NCI-H187 (cell line): ENCODE measurements around the gene PLK1.
"Not testable (repeated sequence)": the region's sequence is repeated elsewhere in the genome, so short reads cannot be mapped to it uniquely, and the experiment has no call there.

Experiments
- DNase-seq, 2 experiments: peaks; one replicate each; lab custom pipeline; 2025; lab: John Stamatoyannopoulos, UW

The PLK1 gene

GRCh38 chr16:23678430-23679273 lies at the start of gene PLK1:
Gene PLK1, plus strand, starts transcription at chr16:23678889. Its CDS starts 44 bp downstream, at chr16:23678933.
- DNase-seq, result peak; percentile 35 to 67

GRCh38 chr16:23629516-23629915 lies 49.2 kb upstream of the PLK1 start:
- DNase-seq, result no peak

- DNase-seq, result not testable (repeated sequence)
Observed at GRCh38 chr16:23631874-23632273, 46.8 kb upstream of the PLK1 start.

- DNase-seq, result no peak
Observed at GRCh38 chr16:23634461-23635036, 44.1 kb upstream of the PLK1 start.

- DNase-seq, result no peak
Observed at GRCh38 chr16:23635958-23636357, 42.7 kb upstream of the PLK1 start.

- DNase-seq, result no peak
Observed at GRCh38 chr16:23640615-23640930, 38.1 kb upstream of the PLK1 start.

DNA sequence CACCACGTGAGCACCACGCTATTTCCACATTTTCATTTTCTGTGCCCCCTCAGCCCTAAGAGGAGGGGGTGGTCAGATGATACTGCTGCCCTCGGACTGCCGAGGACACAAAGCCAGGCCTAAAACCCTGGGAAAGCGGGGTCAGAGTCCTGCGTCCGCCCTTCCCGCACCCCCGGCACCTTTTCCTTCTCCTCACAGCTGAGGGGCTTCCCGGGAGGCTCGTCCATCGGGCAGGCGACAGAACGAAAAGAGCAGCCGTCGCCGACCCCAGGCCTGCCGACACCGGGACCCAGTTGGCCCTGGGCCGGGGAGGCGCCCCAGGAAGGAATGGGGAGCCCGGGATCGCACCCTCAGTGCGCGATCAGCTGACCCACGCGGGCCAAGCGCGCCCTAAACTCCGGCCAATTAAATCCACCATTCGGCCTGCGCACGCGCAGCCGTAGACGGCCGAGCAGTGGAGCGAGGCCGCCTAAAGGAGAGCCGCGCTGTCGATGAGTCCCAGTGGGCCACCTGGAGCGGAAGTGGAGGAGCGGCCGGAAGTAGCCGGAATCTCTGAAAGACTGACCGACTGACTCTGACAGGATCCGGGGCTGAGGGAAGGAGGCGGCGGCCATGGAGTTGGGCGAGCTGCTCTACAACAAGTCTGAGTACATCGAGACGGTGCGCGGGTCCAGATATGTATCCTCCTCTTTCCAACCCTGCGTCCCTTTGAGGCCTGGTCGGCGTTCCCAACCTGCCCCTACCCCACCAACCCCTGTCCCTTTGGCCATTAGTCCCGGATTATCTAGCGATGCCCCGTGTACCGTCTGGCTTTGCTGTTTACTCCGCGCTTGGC lies 37.5 kb upstream of the PLK1 start, which contains the start of the genes DCTN5 and PALB2:
Gene DCTN5, plus strand, starts transcription at position 536 of the 835 bp plus-strand sequence. Its CDS starts 77 bp downstream, at position 613.
Gene PALB2, minus strand, starts transcription at position 380 of the 835 bp plus-strand sequence. Its CDS starts 153 bp downstream, at position 227.
- DNase-seq, result peak; percentile 65 to 81

- DNase-seq, result no peak
Observed at GRCh38 chr16:23642246-23642774, 36.4 kb upstream of the PLK1 start.

- DNase-seq, result no peak
Observed at GRCh38 chr16:23650674-23651416, 27.8 kb upstream of the PLK1 start.

DNA sequence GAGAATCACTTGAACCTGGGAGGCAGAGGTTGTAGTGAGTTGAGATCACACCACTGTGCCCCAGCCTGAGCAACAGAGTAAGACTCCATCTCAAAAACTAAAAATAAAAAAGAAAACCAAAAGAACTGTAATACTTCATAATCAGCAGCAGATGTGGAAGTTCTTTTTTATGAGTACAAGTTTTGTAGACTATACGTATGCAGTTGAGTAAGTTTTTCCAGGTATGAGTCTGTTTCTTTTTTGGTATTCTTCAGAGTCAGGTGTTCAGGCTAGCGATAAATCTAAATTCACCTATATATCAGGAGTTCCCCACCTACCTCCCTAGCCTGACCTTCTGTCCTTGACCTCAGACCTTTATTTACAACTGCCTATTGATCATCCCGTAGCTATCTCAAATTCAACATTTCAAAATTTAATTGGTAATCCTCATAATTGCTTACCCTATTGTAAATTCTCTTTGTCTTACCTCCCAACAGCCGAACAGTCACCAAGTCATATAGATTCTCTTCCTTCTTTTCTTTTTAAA lies 26.7 kb upstream of the PLK1 start:
- no peak for DNase-seq

GRCh38 chr16:23663918-23664317 lies 14.8 kb upstream of the PLK1 start:
- DNase-seq, result no peak

DNA sequence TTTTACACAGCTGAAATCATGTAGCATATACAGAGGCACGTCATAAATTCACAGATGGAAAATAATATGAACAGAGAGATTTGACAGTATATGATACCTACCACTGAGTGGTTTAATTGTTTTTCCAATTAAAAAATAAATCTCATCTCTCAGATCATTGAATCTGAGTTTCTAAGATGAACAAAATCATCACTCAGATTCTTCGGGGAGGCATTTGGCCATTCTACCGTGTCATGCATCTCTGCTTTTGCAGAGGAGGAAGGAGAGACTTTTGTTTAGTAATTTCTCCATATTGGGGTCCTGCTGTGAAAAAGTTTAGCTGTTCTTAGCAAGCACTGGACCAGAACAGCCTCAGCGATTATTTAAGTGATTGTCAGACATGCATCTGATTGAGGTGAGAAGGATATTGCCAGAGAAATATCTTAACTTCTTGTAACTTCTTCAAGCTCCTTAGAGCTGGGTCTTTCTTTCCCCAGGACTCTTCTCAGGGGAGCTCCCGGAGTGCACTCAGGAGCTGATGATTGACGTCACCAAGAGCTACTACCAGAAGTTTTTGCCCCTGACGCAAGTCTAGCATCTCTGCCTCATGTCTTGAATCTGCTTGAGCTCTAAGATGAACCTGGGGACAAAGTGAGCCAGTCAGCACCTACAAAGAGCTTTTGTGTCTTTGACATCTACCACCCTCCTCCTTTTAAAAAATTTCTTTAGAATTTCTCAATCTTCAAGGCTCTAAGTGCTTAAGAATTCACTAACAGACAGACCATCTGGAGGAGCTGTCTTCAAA lies 11.9 kb upstream of the PLK1 start:
- no peak for DNase-seq

- DNase-seq, result no peak
Observed at GRCh38 chr16:23667355-23667659, 11.4 kb upstream of the PLK1 start.

- no peak for DNase-seq
Observed at GRCh38 chr16:23668225-23668624, 10.5 kb upstream of the PLK1 start.

GRCh38 chr16:23668873-23669272 lies 9.8 kb upstream of the PLK1 start:
- no peak for DNase-seq

GRCh38 chr16:23670137-23670776 lies 8.4 kb upstream of the PLK1 start:
- DNase-seq, result no peak

DNA sequence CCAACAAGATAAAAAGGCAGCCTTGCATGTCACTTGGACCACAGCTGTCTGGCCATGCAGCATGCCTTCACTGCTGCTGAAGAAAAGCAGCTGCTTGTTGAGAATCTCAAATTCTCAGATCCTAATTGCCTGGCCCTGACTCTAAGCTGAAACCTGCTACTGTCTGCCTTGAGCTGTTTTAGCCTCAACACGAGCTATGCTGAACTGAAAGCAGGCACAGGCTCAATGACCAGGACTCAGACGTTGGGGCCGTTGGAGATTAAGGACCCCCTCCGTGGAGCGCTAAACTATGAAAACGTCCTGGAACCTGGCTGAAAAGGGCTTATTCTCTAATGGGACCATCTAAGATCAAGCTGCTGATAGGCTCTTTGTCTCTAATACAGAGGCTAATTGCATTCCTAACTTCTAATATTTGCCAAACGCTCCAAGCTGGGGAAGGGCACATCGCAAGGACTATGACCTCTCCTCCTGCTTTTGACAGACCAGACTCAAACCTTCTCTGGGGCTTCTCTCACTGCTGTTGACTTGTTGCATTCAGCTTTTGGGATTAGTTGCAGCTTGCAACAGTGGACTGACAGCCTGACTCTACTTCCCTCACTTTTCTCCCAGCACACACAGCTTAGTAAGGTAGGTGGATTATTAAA lies 4.6 kb upstream of the PLK1 start:
- DNase-seq, result no peak

DNA sequence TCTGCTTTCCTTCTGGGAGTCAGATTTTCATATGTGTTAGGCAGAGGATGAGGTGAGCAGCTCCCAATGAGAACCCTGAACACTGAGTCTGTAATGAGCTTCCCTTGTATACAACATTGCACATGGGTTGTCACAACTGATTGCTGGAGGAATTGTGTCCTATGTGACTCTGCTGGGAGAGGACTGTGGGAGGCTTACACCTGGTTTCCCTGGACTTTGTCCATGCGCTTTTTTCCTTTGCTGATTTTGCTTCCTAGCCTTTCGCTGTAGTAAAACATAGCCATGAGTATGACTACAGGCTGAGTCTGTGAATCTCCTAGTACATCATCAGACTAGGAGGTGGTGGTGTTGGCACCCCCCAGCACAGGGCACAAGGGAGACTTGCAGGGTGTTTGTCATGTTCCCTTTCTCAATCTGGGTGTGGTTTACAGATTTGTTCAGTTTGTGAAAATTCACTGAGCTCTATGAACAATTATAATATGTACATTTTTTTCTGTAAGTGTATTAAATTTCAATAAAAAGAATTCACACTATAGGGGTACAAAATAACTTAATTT lies 1.7 kb upstream of the PLK1 start:
- no peak for DNase-seq

DNA sequence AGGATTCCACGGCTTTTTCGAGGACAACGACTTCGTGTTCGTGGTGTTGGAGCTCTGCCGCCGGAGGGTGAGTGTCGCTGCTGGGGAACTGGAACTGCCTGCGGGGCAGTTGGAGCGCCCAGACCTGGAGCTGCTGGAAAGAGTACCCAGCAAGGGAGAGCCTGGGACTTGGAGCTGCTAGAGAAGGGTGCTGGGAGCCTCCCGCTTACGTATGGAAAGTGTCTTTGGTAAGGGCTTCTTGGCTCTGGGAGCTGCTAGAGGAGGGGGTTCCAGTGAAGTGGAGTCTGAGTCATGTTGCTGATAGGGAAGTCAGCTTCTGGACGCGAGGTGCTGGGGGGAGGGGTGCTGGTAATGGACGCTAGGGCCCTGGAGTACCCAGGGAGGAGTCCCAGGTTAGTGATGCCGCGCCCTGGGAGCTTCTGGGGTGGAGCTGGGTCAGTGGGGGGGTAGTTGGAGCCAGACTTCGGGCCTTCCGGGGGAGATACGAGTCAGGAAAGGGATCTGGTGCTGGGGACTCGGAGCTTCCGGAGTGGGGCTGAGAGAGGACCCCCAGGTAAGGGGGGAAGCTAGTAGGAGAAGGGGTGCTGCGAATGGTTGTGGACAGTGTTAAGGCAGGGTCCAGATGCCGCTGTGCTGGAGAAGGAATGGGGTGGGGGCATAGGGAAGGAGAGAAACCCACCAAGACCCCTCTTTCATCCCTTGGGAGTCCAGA lies 741 bp downstream of the PLK1 start:
- DNase-seq, result peak in 1 of 2 experiments; percentile 1
